Right lobe of liver (tissue), 4 donors: ENCODE results near the gene DIABLO.
"Not testable (repeated sequence)": the region's sequence is repeated elsewhere in the genome, so short reads cannot be mapped to it uniquely, and the experiment has no call there.

ENCODE experiments used
- CTCF ChIP-seq, 4 donors: fragments of 200-600 bp in 3 of 4; fragments of 450-650 bp in 1 of 4; IDR thresholded peaks; one replicate each; pipeline versions ENCODE4 v1.5.1 to v1.8.0; 2016 to 2022; ENCODE audit warnings: antibody characterized with exemption in 4 of 4, mild to moderate bottlenecking in 2 of 4
- POLR2A ChIP-seq: fragments of 450-650 bp; IDR thresholded peaks from one replicate; pipeline ENCODE4 v1.6.1; 2017; ENCODE audit warnings: antibody characterized with exemption, mild to moderate bottlenecking
- donor health status: DM: no; HTN: no; CAD: no.
- donor health status: DM: no; HTN: no; CAD: no.
- donor health status: DM: no; HTN: yes; CAD: no.

GRCh38 chr12:122258462-122258861 is 32.6 kb upstream of the DIABLO start:
- not testable (repeated sequence) for TF ChIP-seq POLR2A; CTCF (IDR thresholded peaks at IDR 0.05)
